ENCODE results near the gene ACSS2. TPM values are rescaled to one million over a fixed set of nuclear protein-coding genes. Genes with fewer than 3 reads are reported as not detected.

Gene ACSS2
- total and polyA plus RNA-seq, 10 of the 15 experiments (the other 5 are each of a cell fraction or from before 2014, with no cell fraction given): 2.8 to 37.2 (median 24.2) TPM

GRCh38 chr20:34863421-34863965 lies 12.9 kb upstream of the ACSS2 start:
- H3K79me2 ChIP-seq (ENCODE audit: control insufficient read depth, insufficient read depth, low read length): no peaks in the 10 kb centered on the region
- H3K4me3 ChIP-seq: no peak overlapping the region
- H3K36me3 ChIP-seq (ENCODE audit: control insufficient read depth in 2 of 2, insufficient read depth in 2 of 2, low read length in 1 of 2): no peaks in the 10 kb centered on the region
- intact Hi-C loops (cut with micrococcal nuclease; ENCODE audit: unreplicated experiment) (no loop called here), in situ Hi-C loops (cut with MboI) (no loop called here)
- no peaks in the 10 kb centered on the region for H3K4me1 ChIP-seq (ENCODE audit: control insufficient read depth, insufficient read depth, low read length)
- H4K20me1 ChIP-seq (ENCODE audit: control insufficient read depth, insufficient read depth): no peaks in the 10 kb centered on the region
- BruUV-seq (replicated peaks): no TSS peak
- 87% methylated on average over 28 of the region's 32 CpGs for WGBS (ENCODE audit: insufficient coverage, insufficient replicate concordance, low lambda C conversion rate, missing lambda C conversion rate)
- ATAC-seq (no peak), DNase-seq (ENCODE audit: low read depth, low spot score) (no peak), FAIRE-seq (no peak)
- SMC1A ChIA-PET (ENCODE audit: uncharacterized antibody, unreplicated experiment): no interaction called here
- H3K9me3 ChIP-seq (replicated peaks; ENCODE audit: control insufficient read depth, insufficient read depth, low read length): no peaks in the 10 kb centered on the region
- no peak overlapping the region for H2AFZ ChIP-seq (ENCODE audit: control insufficient read depth, low read depth, low read length)
- H3K27ac ChIP-seq (ENCODE audit: control insufficient read depth, insufficient read depth): no peak overlapping the region
- CTCF ChIA-PET: interaction anchor here (3.8 kb wide), 1 partner anchor 12 kb away, joined by 18 read pairs; the partner anchor contains the start of gene ACSS2
- no peak overlapping the region for H3K9ac ChIP-seq (ENCODE audit: control insufficient read depth, insufficient read depth, low read length)
- H3K27me3 ChIP-seq (replicated peaks in 1 of 2; ENCODE audit: control insufficient read depth in 2 of 2, insufficient read depth in 2 of 2, low read length in 1 of 2): no peaks in the 10 kb centered on the region
- POLR2A ChIA-PET: no interaction called here
- RAD21 ChIA-PET (ENCODE audit: unreplicated experiment): no interaction called here
- no peak overlapping the region for H3K4me2 ChIP-seq (ENCODE audit: control insufficient read depth, insufficient read depth)
- TF ChIP-seq E2F4 (IDR thresholded peaks at IDR 0.05; ENCODE audit: low read depth, low read length): no peak
- no peak for TF ChIP-seq MEF2B (IDR thresholded peaks at IDR 0.05; ENCODE audit: partially characterized antibody, poor library complexity, severe bottlenecking)
- TF ChIP-seq RELB (IDR thresholded peaks at IDR 0.05; ENCODE audit: low read depth): no peak
- no peak for TF ChIP-seq BCL11A (IDR thresholded peaks at IDR 0.05; ENCODE audit: low read depth, low read length)
- TF ChIP-seq JUND (IDR thresholded peaks at IDR 0.05; ENCODE audit: low read depth, low read length): no peak
- TF ChIP-seq SMAD1 (IDR thresholded peaks at IDR 0.05; ENCODE audit: low read depth, partially characterized antibody): no peak
- TF ChIP-seq SP1 (IDR thresholded peaks at IDR 0.05; ENCODE audit: low read depth, low read length): no peak
- TF ChIP-seq HSF1 (IDR thresholded peaks at IDR 0.05; ENCODE audit: low read depth, low read length): no peak
- TF ChIP-seq TCF3 (IDR thresholded peaks at IDR 0.05; ENCODE audit: borderline replicate concordance, insufficient read depth, low read depth, low read length): no peak
- TF ChIP-seq RBBP5 (conservative IDR thresholded peaks at IDR 0.05): no peak
- no peak for TF ChIP-seq IRF4 (IDR thresholded peaks at IDR 0.05; ENCODE audit: low read depth, low read length)
- no peak for TF ChIP-seq EZH2 (IDR thresholded peaks at IDR 0.05; ENCODE audit: borderline replicate concordance, control insufficient read depth, low read depth, low read length)
- TF ChIP-seq NFYA (IDR thresholded peaks at IDR 0.05; ENCODE audit: borderline replicate concordance, low read depth, low read length): no peak
- TF ChIP-seq HCFC1 (IDR thresholded peaks at IDR 0.05; ENCODE audit: low read length): no peak
- no peak for TF ChIP-seq BRCA1 (IDR thresholded peaks at IDR 0.05; ENCODE audit: low read depth, low read length)
- TF ChIP-seq SPI1 (IDR thresholded peaks at IDR 0.05; ENCODE audit: borderline replicate concordance, insufficient read depth, low read depth, low read length): no peak
- no peak for TF ChIP-seq ETV6 (conservative IDR thresholded peaks at IDR 0.05 in 1 of 2, IDR thresholded peaks at IDR 0.05 in 1 of 2; ENCODE audit: borderline replicate concordance in 1 of 2, low read depth in 1 of 2)
- no peak for TF ChIP-seq ZBTB4 (CRISPR knock-in tag; IDR thresholded peaks at IDR 0.05)

Measured in GM12878 (cell line).